ENCODE results near the gene ZMPSTE24.

The ZMPSTE24 gene

GRCh38 chr1:40265298-40265697, 7.3 kb downstream of the ZMPSTE24 start:
- no peak for DNase-seq

GRCh38 chr1:40265919-40266318, 7.9 kb downstream of the ZMPSTE24 start:
- DNase-seq: no peak

DNA sequence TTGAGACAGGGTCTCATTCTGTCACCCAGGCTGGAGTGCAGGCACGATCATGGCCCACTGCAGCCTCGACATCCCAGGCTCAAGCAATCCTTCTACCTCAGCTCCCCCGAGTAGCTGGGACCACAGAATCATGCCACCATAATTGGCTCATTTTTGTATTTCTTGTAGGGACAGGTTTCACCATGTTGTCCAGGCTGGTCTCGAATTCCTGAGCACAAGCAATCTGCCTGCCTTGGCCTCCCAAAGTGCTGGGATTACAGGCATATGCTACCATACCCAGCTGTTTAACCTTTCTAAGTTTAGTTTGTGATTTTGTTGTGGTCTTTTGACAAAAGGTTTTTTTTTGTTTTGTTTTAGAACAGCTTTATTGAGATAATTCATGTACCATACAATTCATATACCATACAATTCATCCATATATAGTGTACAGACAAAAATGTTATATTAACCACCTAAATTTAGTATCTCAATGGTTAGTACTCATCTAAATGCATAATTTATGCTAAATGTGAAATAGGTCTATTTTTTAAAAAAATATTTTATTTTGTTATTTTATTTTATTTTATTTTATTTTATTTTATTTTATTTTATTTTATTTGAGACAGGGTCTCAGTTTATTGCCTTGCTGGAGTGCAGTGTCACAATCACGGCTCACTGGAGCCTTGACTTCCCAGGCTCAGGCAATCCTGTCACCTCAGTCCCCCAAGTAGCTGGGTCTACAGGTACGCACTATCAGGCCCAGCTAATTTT, 8.9 kb downstream of the ZMPSTE24 start:
- no peak for DNase-seq

- DNase-seq: no peak
These were observed 9.7 kb downstream of the ZMPSTE24 start for GRCh38 chr1:40267767-40268187.

DNA sequence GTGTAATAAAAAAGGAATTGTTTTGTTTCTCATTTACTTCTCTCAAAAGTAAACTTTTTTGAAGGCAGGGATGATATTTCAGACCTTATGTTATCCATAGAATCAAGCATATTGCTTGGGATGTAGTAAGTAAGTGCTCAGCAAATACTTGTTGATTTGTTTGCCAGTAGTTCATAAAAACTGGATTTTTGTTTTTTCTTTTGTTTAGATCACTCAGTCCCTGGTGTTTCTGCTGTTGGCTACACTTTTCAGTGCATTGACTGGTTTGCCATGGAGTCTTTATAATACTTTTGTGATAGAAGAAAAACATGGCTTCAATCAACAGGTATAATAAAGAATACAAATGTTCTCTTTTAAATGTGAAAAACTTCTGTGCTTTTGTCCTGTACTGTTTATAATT, 10.2 kb downstream of the ZMPSTE24 start:
- no peak for DNase-seq

DNA sequence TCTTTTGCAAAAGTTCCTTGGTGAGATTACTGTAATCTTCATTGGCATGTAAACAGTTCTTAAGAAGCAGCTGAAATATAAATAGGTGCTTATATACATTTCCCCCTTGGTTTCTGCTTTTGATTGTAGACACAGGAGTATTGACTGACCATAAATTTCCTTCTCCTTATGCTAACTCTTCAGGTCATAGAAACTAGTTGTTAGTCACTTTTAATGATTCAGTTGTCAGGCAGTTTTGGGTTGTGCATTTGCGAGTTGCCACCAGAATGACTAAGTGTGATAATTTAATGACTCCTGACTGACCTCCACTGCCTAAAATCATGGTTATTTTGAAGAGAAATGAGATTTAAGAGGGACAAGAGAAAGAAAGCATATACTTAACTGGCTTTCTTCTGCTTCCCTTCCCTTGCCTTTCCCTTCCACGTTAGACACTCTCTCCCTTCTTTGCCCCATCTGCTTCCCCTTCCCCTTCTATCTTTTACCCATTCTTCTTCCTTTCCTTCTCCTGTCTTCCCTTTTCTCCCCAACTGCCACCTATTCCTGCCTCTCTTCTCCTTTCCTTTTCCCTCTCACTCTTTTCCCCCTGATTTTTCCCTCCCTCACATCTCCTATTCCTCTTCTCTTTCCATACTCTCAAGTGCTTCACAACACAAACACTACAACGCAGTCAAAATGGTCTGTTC, 12.3 kb downstream of the ZMPSTE24 start:
- DNase-seq: no peak

- DNase-seq: no peak
These were observed 14.7 kb downstream of the ZMPSTE24 start for GRCh38 chr1:40272653-40273213.

DNA sequence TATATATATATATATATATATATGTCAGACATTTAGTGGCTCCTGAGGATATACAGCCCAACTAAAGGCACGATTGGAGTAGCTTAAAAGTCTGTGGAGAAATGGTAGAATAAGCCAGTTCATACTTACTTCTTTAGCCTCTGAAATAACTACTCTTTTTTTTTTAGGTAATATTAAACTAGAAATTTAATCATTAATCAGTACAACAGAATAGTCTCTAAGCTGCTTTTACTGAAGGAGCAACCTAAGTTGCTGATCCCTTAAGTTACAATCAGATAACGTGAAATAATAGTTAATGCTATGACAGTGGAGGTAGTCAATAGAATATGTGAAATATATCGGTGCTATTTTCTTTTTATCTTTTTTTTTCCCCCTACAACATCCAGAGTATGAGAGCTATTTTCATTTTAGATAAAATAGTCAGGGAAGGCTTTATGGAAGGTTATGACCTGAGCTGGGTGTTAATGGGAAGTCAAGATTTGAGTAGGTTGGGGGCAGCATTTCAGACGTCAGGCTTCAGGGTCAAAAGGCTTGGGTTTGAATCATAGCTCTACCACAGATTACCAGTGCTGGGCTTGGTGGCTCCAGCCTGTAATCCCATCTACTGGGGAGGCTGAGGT, 15.6 kb downstream of the ZMPSTE24 start:
- DNase-seq: no peak

DNA sequence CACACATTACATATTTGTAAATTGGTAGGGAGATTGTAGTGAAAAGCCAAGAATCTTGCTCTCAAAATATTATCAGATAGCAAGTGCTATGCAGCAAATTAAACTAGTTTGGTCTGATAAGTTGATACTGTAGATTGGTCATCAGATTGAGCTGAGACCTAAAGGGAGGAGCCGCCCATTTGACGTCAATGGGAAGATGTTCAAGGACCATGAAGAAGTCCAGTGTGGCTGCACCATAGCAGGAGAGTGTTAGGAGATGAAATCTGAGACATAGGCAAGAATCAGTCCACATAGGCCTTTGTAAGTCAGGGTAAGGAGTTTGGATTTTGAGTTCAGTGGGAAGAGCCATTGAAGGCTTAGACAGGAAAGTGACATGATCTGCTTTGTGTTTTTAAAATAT, 16.3 kb downstream of the ZMPSTE24 start:
- no peak for DNase-seq

GRCh38 chr1:40276122-40276521, 18.1 kb downstream of the ZMPSTE24 start:
- no peak for DNase-seq

- DNase-seq: no peak
These were observed 23.8 kb downstream of the ZMPSTE24 start for GRCh38 chr1:40281853-40282252.

DNA sequence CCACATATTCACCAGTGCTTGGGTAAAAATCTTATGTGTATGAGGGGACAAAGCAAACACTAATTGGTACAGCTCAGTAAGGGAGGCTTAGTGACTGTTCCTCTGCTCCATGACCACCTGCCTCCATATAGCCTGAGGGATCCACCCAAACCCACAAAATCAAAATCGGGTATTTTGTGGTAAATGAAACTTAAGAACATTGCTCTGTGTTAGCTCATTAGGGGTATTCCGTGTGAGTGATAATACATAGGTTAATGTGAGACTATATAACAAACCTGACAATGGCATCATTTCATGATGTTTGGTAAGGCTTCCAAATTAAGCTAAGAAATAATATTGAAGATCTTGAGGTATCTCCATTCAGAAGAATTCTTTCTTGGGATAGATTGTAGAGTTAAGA, 33.3 kb downstream of the ZMPSTE24 start:
- DNase-seq: no peak

- DNase-seq: no peak
These were observed 41.6 kb downstream of the ZMPSTE24 start for GRCh38 chr1:40299366-40300248.

DNA sequence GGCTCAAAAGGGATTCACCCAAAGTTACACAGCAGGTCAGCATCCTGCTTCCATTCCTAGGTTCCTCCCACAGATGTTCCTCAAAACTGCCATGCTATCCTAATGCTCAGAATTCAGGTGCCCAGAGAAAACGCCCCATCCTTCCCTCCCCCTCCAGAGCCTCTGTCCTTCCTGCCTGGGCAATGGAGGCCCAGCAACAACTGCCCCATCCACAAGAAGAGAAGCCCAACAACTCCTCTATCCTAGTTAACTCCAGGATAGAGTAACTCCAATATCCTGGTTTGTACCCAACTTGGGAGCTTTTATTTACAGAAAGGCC, 42.2 kb downstream of the ZMPSTE24 start:
- DNase-seq: no peak

- no peak for DNase-seq
These were observed 42.6 kb downstream of the ZMPSTE24 start for GRCh38 chr1:40300651-40301050.

GRCh38 chr1:40301066-40301465, 43.0 kb downstream of the ZMPSTE24 start:
- DNase-seq: no peak

- DNase-seq: no peak
These were observed 43.7 kb downstream of the ZMPSTE24 start for GRCh38 chr1:40301541-40302299.

- no peak for DNase-seq
These were observed 44.4 kb downstream of the ZMPSTE24 start for GRCh38 chr1:40302475-40302874.

DNA sequence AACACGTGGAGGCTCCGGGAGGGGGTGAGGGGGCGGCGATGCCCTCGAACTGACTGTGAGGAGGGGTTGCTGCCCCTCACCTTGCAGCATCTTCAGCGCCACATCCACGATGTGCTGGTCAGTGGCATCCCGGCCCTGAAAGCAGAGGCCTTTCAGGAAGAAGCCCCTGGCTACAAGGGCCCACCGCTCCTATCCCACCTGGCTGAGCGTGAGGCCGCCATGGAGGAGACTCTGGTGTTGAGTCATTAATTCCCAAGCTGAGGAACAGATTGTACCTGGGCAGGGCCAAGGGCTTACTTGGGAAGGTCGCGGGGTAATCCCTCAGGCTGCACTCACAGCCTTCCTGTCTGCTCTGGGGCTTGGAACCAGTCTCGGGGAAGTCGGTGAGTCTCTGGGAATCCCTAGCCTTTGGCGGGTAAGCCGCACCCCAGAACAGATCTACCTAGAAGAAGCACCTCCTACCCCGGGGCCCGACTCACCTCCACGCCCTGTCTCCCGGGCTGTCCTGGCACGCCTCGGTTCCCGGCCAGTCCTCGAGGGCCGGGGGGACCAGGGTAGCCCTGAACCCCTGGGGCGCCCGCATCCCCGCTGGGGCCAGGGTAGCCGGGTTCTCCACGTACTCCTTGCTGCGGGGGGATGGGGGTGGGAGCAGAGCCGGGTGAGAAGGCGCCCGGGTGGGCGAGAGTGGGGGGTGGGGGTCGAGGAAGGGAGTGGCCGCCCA, 45.2 kb downstream of the ZMPSTE24 start:
- no peak for DNase-seq

- no peak for DNase-seq
These were observed 45.8 kb downstream of the ZMPSTE24 start for GRCh38 chr1:40303790-40304189.

DNA sequence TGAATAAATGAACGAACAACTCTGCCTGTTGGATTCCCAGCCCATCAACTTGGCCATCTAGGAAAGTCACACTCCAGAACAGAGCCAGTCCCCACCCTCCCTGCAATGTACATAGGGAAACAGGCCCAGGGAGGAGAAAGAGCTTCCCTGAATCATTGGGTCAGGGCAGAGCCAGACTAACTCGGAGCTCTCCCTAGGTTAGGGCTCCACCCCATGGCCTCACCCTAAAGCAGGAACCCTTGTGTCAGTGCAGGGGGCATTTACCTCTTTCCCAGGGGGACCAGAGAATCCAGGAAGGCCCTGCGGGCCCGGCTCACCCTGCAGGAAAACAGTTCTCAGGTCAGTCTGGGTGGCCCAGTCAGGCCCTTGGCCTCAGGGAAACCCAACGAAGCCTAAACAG, 47.4 kb downstream of the ZMPSTE24 start:
- DNase-seq: no peak
